H1 (cell line): ENCODE data around the gene PAXX. TPM values are rescaled to one million over a fixed set of nuclear protein-coding genes. Genes with fewer than 3 reads are reported as not detected.

Source experiments
- CTCF ChIA-PET: fragments of 300-600 bp; sonication (Branson Sonifier 250); formaldehyde crosslinking; loops from one replicate; lab custom pipeline; 2021; ENCODE audit not compliant: partially characterized antibody; lab: Charles Lee
- POLR2A ChIA-PET: fragments of 300-600 bp; sonication (Branson Sonifier 250); formaldehyde crosslinking; loops from one replicate; lab custom pipeline; 2021; ENCODE audit warnings: inconsistent platforms; ENCODE audit not compliant: partially characterized antibody; lab: Charles Lee
- DNase-seq, 2 experiments: peaks; one replicate each; pipeline versions ENCODE4 v3.0.0 to v3.0.0-alpha.2; 2010 to 2022; ENCODE audit warnings: low spot score in 2 of 2, low read depth in 1 of 2, mixed read lengths in 1 of 2
- FAIRE-seq: peaks from 2 replicates; lab custom pipeline; 2011; peaks lifted over from hg19 to GRCh38; lab: Jason Lieb, UNC
- H2AFZ ChIP-seq: 2 replicates; pipeline ENCODE4 v1.8.1; 2012; ENCODE audit warnings: low read length, inconsistent platforms
- H2AK5ac ChIP-seq: 2 replicates; pipeline ENCODE4 v1.6.1; 2013; ENCODE audit warnings: low read depth, low read length
- H2BK120ac ChIP-seq: replicated peaks from 2 replicates; pipeline ENCODE3; 2013; ENCODE audit warnings: low read depth, low read length, inconsistent platforms
- H2BK12ac ChIP-seq: 2 replicates; pipeline ENCODE4 v1.6.1; 2013; ENCODE audit warnings: low read depth, low read length
- H2BK15ac ChIP-seq: 2 replicates; pipeline ENCODE4 v1.6.1; 2013; ENCODE audit warnings: low read length
- H2BK20ac ChIP-seq: 2 replicates; pipeline ENCODE4 v1.6.1; 2013; ENCODE audit warnings: low read length
- H2BK5ac ChIP-seq: 2 replicates; pipeline ENCODE4 v1.6.1; 2013; ENCODE audit warnings: low read depth, low read length
- H3K14ac ChIP-seq: 2 replicates; pipeline ENCODE4 v1.6.1; 2013; ENCODE audit warnings: inconsistent platforms; ENCODE audit not compliant: insufficient read length
- H3K18ac ChIP-seq: 2 replicates; pipeline ENCODE4 v1.6.1; 2013; ENCODE audit warnings: low read length; ENCODE audit errors: extremely low read depth
- H3K23ac ChIP-seq: 2 replicates; pipeline ENCODE4 v1.6.1; 2013; ENCODE audit warnings: inconsistent platforms; ENCODE audit not compliant: insufficient read length
- H3K23me2 ChIP-seq: 2 replicates; pipeline ENCODE4 v1.6.1; 2013; ENCODE audit warnings: low read depth, low read length
- H3K27ac ChIP-seq: 2 replicates; pipeline ENCODE4 v1.6.1; 2011; ENCODE audit warnings: low read depth, low read length, inconsistent platforms
- H3K27me3 ChIP-seq, 4 experiments: replicated peaks in 1 of 4; 1 replicate in 1 of 4; 2 replicates in 3 of 4; pipeline versions ENCODE4 v1.6.1 to v1.8.1; 2011 to 2013; ENCODE audit warnings: low read length in 3 of 4, mild to moderate bottlenecking in 3 of 4, inconsistent platforms in 2 of 4, mixed read lengths in 2 of 4, moderate library complexity in 1 of 4; ENCODE audit not compliant: control insufficient read depth in 3 of 4, insufficient read depth in 3 of 4; ENCODE audit errors: extremely low read depth in 1 of 4
- H3K36me3 ChIP-seq, 4 experiments: 2 replicates each; pipeline versions ENCODE4 v1.6.1 to v1.8.1; 2011 to 2013; ENCODE audit warnings: mild to moderate bottlenecking in 4 of 4, low read length in 3 of 4, moderate library complexity in 2 of 4, control low read depth in 1 of 4, inconsistent platforms in 1 of 4; ENCODE audit not compliant: insufficient read depth in 4 of 4, control insufficient read depth in 2 of 4
- H3K4ac ChIP-seq: replicated peaks from 2 replicates; pipeline ENCODE3; 2013; ENCODE audit warnings: low read length, low read depth, mixed read lengths, inconsistent platforms; ENCODE audit not compliant: insufficient read length
- H3K4me1 ChIP-seq, 4 experiments: replicated peaks in 1 of 4; 1 replicate in 1 of 4; 2 replicates in 3 of 4; pipeline versions ENCODE4 v1.6.1 to v1.8.1; 2011 to 2013; ENCODE audit warnings: low read length in 3 of 4, inconsistent platforms in 2 of 4, mixed read lengths in 1 of 4; ENCODE audit not compliant: insufficient read depth in 4 of 4, control insufficient read depth in 3 of 4
- H3K4me2 ChIP-seq, 2 experiments: 2 replicates each; pipeline versions ENCODE4 v1.6.1 to v1.8.1; 2011 to 2013; ENCODE audit warnings: low read depth in 2 of 2, low read length in 2 of 2, control low read depth in 1 of 2, inconsistent platforms in 1 of 2, mild to moderate bottlenecking in 1 of 2; ENCODE audit not compliant: insufficient read depth in 1 of 2
- H3K4me3 ChIP-seq, 4 experiments: fragments of 200-600, 300-600 bp in 1 of 4; sonication (generic), shearing (Covaris generic), sonication (Bioruptor Twin) in 1 of 4; 2 replicates each; pipeline versions ENCODE4 v1.5.1 to v1.8.1; 2011 to 2016; ENCODE audit warnings: low read length in 4 of 4, low read depth in 3 of 4, control low read depth in 2 of 4, inconsistent platforms in 2 of 4, mild to moderate bottlenecking in 2 of 4, mixed read lengths in 1 of 4, moderate library complexity in 1 of 4; ENCODE audit not compliant: insufficient read depth in 2 of 4; ENCODE audit errors: extremely low read depth in 1 of 4
- H3K56ac ChIP-seq: replicated peaks from 2 replicates; pipeline ENCODE3; 2013; ENCODE audit warnings: low read depth, mild to moderate bottlenecking, mixed read lengths, low read length, inconsistent platforms; ENCODE audit not compliant: insufficient read length
- H3K79me1 ChIP-seq: 2 replicates; pipeline ENCODE4 v1.6.1; 2013; ENCODE audit warnings: low read depth, low read length, control low read depth
- H3K79me2 ChIP-seq, 2 experiments: 2 replicates each; pipeline versions ENCODE4 v1.6.1 to v1.8.1; 2012 to 2013; ENCODE audit warnings: low read length in 2 of 2, mild to moderate bottlenecking in 2 of 2, inconsistent platforms in 1 of 2; ENCODE audit not compliant: insufficient read depth in 2 of 2, control insufficient read depth in 1 of 2
- H3K9ac ChIP-seq, 4 experiments: replicated peaks in 1 of 4; 1 replicate in 1 of 4; 2 replicates in 3 of 4; pipeline versions ENCODE4 v1.6.1 to v1.8.1; 2011 to 2013; ENCODE audit warnings: low read depth in 3 of 4, low read length in 3 of 4, control low read depth in 2 of 4, mild to moderate bottlenecking in 2 of 4, moderate library complexity in 2 of 4, inconsistent platforms in 1 of 4; ENCODE audit errors: extremely low read depth in 1 of 4
- H3K9me3 ChIP-seq, 2 experiments: 2 replicates each; pipeline versions ENCODE4 v1.6.1 to v1.8.1; 2012 to 2013; ENCODE audit warnings: mild to moderate bottlenecking in 2 of 2, moderate library complexity in 2 of 2, control low read depth in 1 of 2, inconsistent platforms in 1 of 2, low read depth in 1 of 2, low read length in 1 of 2, mixed read lengths in 1 of 2; ENCODE audit not compliant: insufficient read depth in 2 of 2
- H4K20me1 ChIP-seq, 2 experiments: replicated peaks in 1 of 2; 2 replicates each; pipeline versions ENCODE3 to v1.8.1; 2011 to 2013; ENCODE audit warnings: inconsistent platforms in 2 of 2, low read length in 2 of 2, mild to moderate bottlenecking in 1 of 2; ENCODE audit not compliant: insufficient read depth in 2 of 2, control insufficient read depth in 1 of 2
- H4K5ac ChIP-seq: 2 replicates; pipeline ENCODE4 v1.6.1; 2013; ENCODE audit warnings: low read length, low read depth, mixed read lengths, inconsistent platforms; ENCODE audit not compliant: insufficient read length
- H4K8ac ChIP-seq: 2 replicates; pipeline ENCODE4 v1.8.0; 2013; ENCODE audit warnings: mild to moderate bottlenecking, moderate library complexity, low read length, inconsistent platforms; ENCODE audit not compliant: insufficient read depth; ENCODE audit errors: extremely low read depth
- H4K91ac ChIP-seq: replicated peaks from 2 replicates; pipeline ENCODE3; 2013; ENCODE audit warnings: low read length, mixed read lengths, inconsistent platforms; ENCODE audit not compliant: insufficient read length
- HDAC2 ChIP-seq, 2 experiments: fragments of 300-600 bp in 1 of 2; sonication (generic) in 1 of 2; IDR thresholded peaks; 2 replicates each; pipeline ENCODE4 v1.6.1; 2011 to 2012; ENCODE audit warnings: low read depth in 2 of 2, low read length in 2 of 2, mild to moderate bottlenecking in 2 of 2, moderate library complexity in 2 of 2, borderline replicate concordance in 1 of 2, inconsistent platforms in 1 of 2
- KDM4A ChIP-seq: IDR thresholded peaks from one replicate; pipeline ENCODE4 v1.7.1; 2012; ENCODE audit warnings: low read depth, mild to moderate bottlenecking, moderate library complexity, low read length, inconsistent platforms; ENCODE audit not compliant: severe bottlenecking
- SIN3A ChIP-seq, 2 experiments: IDR thresholded peaks in 1 of 2; conservative IDR thresholded peaks in 1 of 2; 2 replicates each; pipeline ENCODE4 v1.6.1; 2011 to 2012; ENCODE audit warnings: low read length in 2 of 2, improper control_type of control experiment in 1 of 2, low read depth in 1 of 2, mild to moderate bottlenecking in 1 of 2
- SRF ChIP-seq: IDR thresholded peaks from 2 replicates; pipeline ENCODE4 v1.6.1; 2011; ENCODE audit warnings: mild to moderate bottlenecking, low read depth, low read length, moderate library complexity
- WGBS, 2 experiments: shearing (Covaris generic) in 1 of 2; methylation state at CpG; one replicate each; pipeline versions ENCODE4 v1.1.6 to v1.1.7; 2013 to 2015; ENCODE audit warnings: low lambda C conversion rate in 2 of 2, mixed read lengths in 2 of 2, inconsistent platforms in 1 of 2, low coverage in 1 of 2, missing lambda C conversion rate in 1 of 2; ENCODE audit not compliant: insufficient replicate concordance in 2 of 2, insufficient coverage in 1 of 2, insufficient read length in 1 of 2; ENCODE audit errors: extremely low coverage in 1 of 2, missing lambda C conversion rate in 1 of 2; 5-methylcytosine and 5-hydroxymethylcytosine counted together
- polyA plus RNA-seq, 7 experiments: library from polyadenylated mRNA; depleted of rRNA in 3 of 7; stranded (reverse) in 5 of 7; unstranded in 2 of 7; fragments of >200 nt in 5 of 7; fragments of 200-250 nt in 2 of 7; gene quantifications; 1 replicate in 5 of 7; 2 replicates in 1 of 7; 4 replicates in 1 of 7; pipeline versions ENCODE4 v1.2.1 to v1.2.3, GENCODE V29; 2011 to 2013; ENCODE audit warnings: missing spikeins in 2 of 7, mixed read lengths in 2 of 7
- total RNA-seq: library from RNA; stranded (reverse); fragmentation: NEBNext Ultra II Directional; extraction: Animal tissue kit (Norgen Biotek cat#: 25700); gene quantifications from 2 replicates; pipeline ENCODE4 v1.2.1, GENCODE V29; 2021

Gene PAXX
- total and polyA plus RNA-seq, 2 of the 8 experiments (the other 6 are each of a cell fraction or from before 2014, with no cell fraction given) = 43.4 to 45.9 TPM

GRCh38 chr9:136943291-136944211 is 48.7 kb upstream of the PAXX start:
- TF ChIP-seq SIN3A (conservative IDR thresholded peaks at IDR 0.05 in 1 of 2, IDR thresholded peaks at IDR 0.05 in 1 of 2; ENCODE audit: low read depth in 1 of 2, low read length in 2 of 2) (peak; percentile 32 to 68; a peak in 1 of 4 replicates), HDAC2 (IDR thresholded peaks at IDR 0.05; ENCODE audit: borderline replicate concordance in 1 of 2, low read depth in 2 of 2, low read length in 2 of 2) (0 out of 4 replicates have a peak, but pooled peaks of 1 of the 2 experiments have one; percentile 71), KDM4A (no peak), SRF (no peak)
- TF ChIP-seq, all 59 proteins: peak for 2
- Histone ChIP-seq H4K91ac (no peak overlapping the region), H3K4me1 (peaks cover 0 to 18% (median 11%) of the 10 kb centered on the region in 4 experiments; a peak in 5 of 7 replicates), H3K4me2 (peak overlapping the region; percentile 64 to 66), H2BK20ac (no peak overlapping the region), H3K4ac (peak overlapping the region; percentile 53), H3K36me3 (peaks cover 12 to 34% (median 16%) of the 10 kb centered on the region in 4 experiments; a peak in 7 of 8 replicates), H2BK12ac (no peak overlapping the region; the same call in 1 of the 2 replicates), H3K23ac (no peak overlapping the region), H2AK5ac (no peak overlapping the region), H4K8ac (peak overlapping the region; percentile 45; the same call in 1 of the 2 replicates), H4K20me1 (peaks cover 5 to 24% of the 10 kb centered on the region in 2 experiments), H3K23me2 (peaks cover 5% of the 10 kb centered on the region; the same call in 1 of the 2 replicates), H3K4me3 (peak overlapping the region; percentile 68 to 95 (median 72)), H3K27ac (no peak overlapping the region), H4K5ac (no peak overlapping the region), H3K79me2 (peaks cover 0 to 3% of the 10 kb centered on the region in 2 experiments; a peak in 1 of 4 replicates), H3K9ac (peak overlapping the region in 3 of 4 experiments; percentile 42 to 63 (median 60); a peak in 5 of 7 replicates), H2BK120ac (no peak overlapping the region), H3K79me1 (no peaks in the 10 kb centered on the region), H3K56ac (peak overlapping the region; percentile 59), H3K14ac (no peak overlapping the region), H3K18ac (peak overlapping the region; percentile 19; the same call in 1 of the 2 replicates), H3K27me3 (no peaks in the 10 kb centered on the region), H2BK15ac (no peak overlapping the region), H3K9me3 (no peaks in the 10 kb centered on the region), H2AFZ (no peak overlapping the region), H2BK5ac (no peak overlapping the region; the same call in 1 of the 2 replicates)
- DNase-seq = peak in 1 of 2 experiments; percentile 71
- no peak for FAIRE-seq
- CTCF ChIA-PET = interaction anchor here (0.6 to 2.1 kb wide), 6 partner anchors 12 to 125 kb away, joined by 3 to 7 read pairs (median 3); partner anchors contain the start of gene AJM1
- WGBS, 2 experiments = 39% methylated on average over 47 of the region's 61 CpGs; no CpG with 5 or more reads in 1 of the 2 experiments
- POLR2A ChIA-PET = interaction anchor here (1.2 to 2.1 kb wide), 4 partner anchors 17 to 125 kb away, joined by 3 to 9 read pairs (median 4); no protein-coding TSS in a partner anchor
